GM23248 (cell line): ENCODE data around the gene RIC3.

Experiments used
- EZH2 ChIP-seq: fragments of 200-600 bp; sonication (generic); IDR thresholded peaks from 2 replicates; pipeline ENCODE4 v1.6.1; 2018; ENCODE audit warnings: antibody characterized with exemption, mild to moderate bottlenecking; ENCODE audit not compliant: insufficient read depth, poor library complexity, severe bottlenecking
- EZH2phosphoT487 ChIP-seq: fragments of 200-600 bp; sonication (generic); IDR thresholded peaks from 2 replicates; pipeline ENCODE4 v1.6.1; 2018; ENCODE audit warnings: antibody characterized with exemption, moderate library complexity, mild to moderate bottlenecking, low read depth; ENCODE audit not compliant: insufficient read depth

GRCh38 chr11:8097926-8098325 lies 70.9 kb downstream of the RIC3 start:
- TF ChIP-seq EZH2phosphoT487 (no peak), EZH2 (no peak)
